HepG2 (cell line): ENCODE data around the gene OST4. TPM values are rescaled to one million over a fixed set of nuclear protein-coding genes. Genes with fewer than 3 reads are reported as not detected.

Experiments
- GLI4 ChIP-seq: sonication (generic); formaldehyde crosslinking; IDR thresholded peaks from 2 replicates; pipeline ENCODE4 v1.5.1; 2020; ENCODE audit warnings: missing genetic modification reagents, mild to moderate bottlenecking, moderate library complexity, borderline replicate concordance
- HINFP ChIP-seq: sonication (generic); formaldehyde crosslinking; IDR thresholded peaks from 2 replicates; pipeline ENCODE4 v1.4.0; 2020; ENCODE audit warnings: low read depth, mild to moderate bottlenecking, missing genetic modification reagents
- MAZ ChIP-seq, 2 experiments: sonication (generic) in 1 of 2; formaldehyde crosslinking in 1 of 2; IDR thresholded peaks; 2 replicates each; pipeline versions ENCODE4 v1.5.0 to v1.6.1; 2012 to 2020; ENCODE audit warnings: low read depth in 2 of 2, mild to moderate bottlenecking in 2 of 2, borderline replicate concordance in 1 of 2, improper control_type of control experiment in 1 of 2, low read length in 1 of 2, missing genetic modification reagents in 1 of 2, moderate library complexity in 1 of 2
- POLR2G ChIP-seq: fragments of 200-400 bp; formaldehyde crosslinking; IDR thresholded peaks from 2 replicates; pipeline ENCODE4 v1.6.1; 2018; ENCODE audit warnings: mild to moderate bottlenecking, low read depth, low read length, moderate library complexity
- RAD21 ChIP-seq: fragments of 450-650 bp; formaldehyde crosslinking; IDR thresholded peaks from 2 replicates; pipeline ENCODE4 v1.5.0; 2020; ENCODE audit warnings: mild to moderate bottlenecking
- RBFOX2 ChIP-seq: fragments of 200-400 bp; formaldehyde crosslinking; IDR thresholded peaks from 2 replicates; pipeline ENCODE4 v1.6.1; 2017; ENCODE audit warnings: low read depth, mild to moderate bottlenecking, low read length
- REST ChIP-seq, 2 experiments: IDR thresholded peaks; 2 replicates each; pipeline ENCODE4 v1.6.1; 2011 to 2012; ENCODE audit warnings: low read length in 2 of 2, borderline replicate concordance in 1 of 2, low read depth in 1 of 2, mild to moderate bottlenecking in 1 of 2, moderate library complexity in 1 of 2
- SNAPC4 ChIP-seq: sonication (generic); formaldehyde crosslinking; IDR thresholded peaks from 2 replicates; pipeline ENCODE4 v1.4.0; 2020; ENCODE audit warnings: mild to moderate bottlenecking, missing genetic modification reagents
- ZNF431 ChIP-seq: sonication (generic); formaldehyde crosslinking; IDR thresholded peaks from 2 replicates; pipeline ENCODE4 v1.9.0; 2022; ENCODE audit warnings: missing genetic modification reagents, low read depth, mild to moderate bottlenecking, borderline replicate concordance
- ZNF746 ChIP-seq: sonication (generic); formaldehyde crosslinking; IDR thresholded peaks from 2 replicates; pipeline ENCODE4 v1.8.0; 2022; ENCODE audit warnings: mild to moderate bottlenecking, missing genetic modification reagents
- ZNF766 ChIP-seq: sonication (generic); formaldehyde crosslinking; IDR thresholded peaks from 2 replicates; pipeline ENCODE4 v1.5.0; 2020; ENCODE audit warnings: missing genetic modification reagents, borderline replicate concordance
- ZNF782 ChIP-seq: sonication (generic); formaldehyde crosslinking; IDR thresholded peaks from 2 replicates; pipeline ENCODE4 v1.4.0; 2020; ENCODE audit warnings: missing genetic modification reagents, mild to moderate bottlenecking, borderline replicate concordance
- polyA plus RNA-seq, 8 experiments: library from polyadenylated mRNA; depleted of rRNA in 3 of 8; stranded (reverse) in 7 of 8; unstranded in 1 of 8; fragments of >200 nt; fragmentation: Illumina TruSeq in 4 of 8; extraction: Trizol in 4 of 8; gene quantifications; 2 replicates each; pipeline versions ENCODE4 v1.2.1 to v1.2.3, GENCODE V29; 2011 to 2016; ENCODE audit warnings: low read depth in 4 of 8, missing spikeins in 1 of 8, mixed read lengths in 1 of 8; ENCODE audit not compliant: insufficient read depth in 1 of 8
- total RNA-seq, 5 experiments: library from RNA; depleted of rRNA; stranded (reverse); fragments of >200 nt; fragmentation: Illumina TruSeq; extraction: Trizol; gene quantifications; 2 replicates each; pipeline ENCODE4 v1.2.3, GENCODE V29; 2016; ENCODE audit warnings: low read depth in 1 of 5
- TF ChIP-seq, protein P1 (sequence below): sonication (generic); formaldehyde crosslinking; IDR thresholded peaks from 2 replicates; pipeline ENCODE4 v1.5.0; 2020; ENCODE audit warnings: missing genetic modification reagents
- TF ChIP-seq, protein P2 (sequence below): fragments of 450-650 bp; IDR thresholded peaks from 2 replicates; pipeline ENCODE4 v1.6.1; 2017

OST4 gene
- total and polyA plus RNA-seq, 2 of the 13 experiments (the other 11 are each of a cell fraction or from before 2014, with no cell fraction given), result 498 to 584 TPM

- TF ChIP-seq ZNF782 (CRISPR knock-in tag) (peak; percentile 52; the same call in 1 of the 2 replicates), RAD21 (CRISPR knock-in tag) (peak; percentile 62), ZNF431 (CRISPR knock-in tag) (0 out of 2 replicates have a peak, but pooled peaks have one; percentile 1), RBFOX2 (peak; percentile 86), SNAPC4 (CRISPR knock-in tag) (no peak), HINFP (CRISPR knock-in tag) (peak; percentile 80), MAZ (IDR thresholded peaks at IDR 0.05; ENCODE audit: borderline replicate concordance, low read depth, low read length) (no peak), MAZ (CRISPR knock-in tag; IDR thresholded peaks at IDR 0.05; ENCODE audit: low read depth) (peak; percentile 32; the same call in 1 of the 2 replicates), REST (IDR thresholded peaks at IDR 0.05; ENCODE audit: borderline replicate concordance in 1 of 2, low read depth in 1 of 2, low read length in 2 of 2) (no peak), ZNF746 (CRISPR knock-in tag) (no peak; the same call in 1 of the 2 replicates), POLR2G (no peak), GLI4 (CRISPR knock-in tag) (peak; percentile 96; the same call in 1 of the 2 replicates), ZNF766 (CRISPR knock-in tag) (0 out of 2 replicates have a peak, but pooled peaks have one; percentile 22)
- TF ChIP-seq, protein P1, sequence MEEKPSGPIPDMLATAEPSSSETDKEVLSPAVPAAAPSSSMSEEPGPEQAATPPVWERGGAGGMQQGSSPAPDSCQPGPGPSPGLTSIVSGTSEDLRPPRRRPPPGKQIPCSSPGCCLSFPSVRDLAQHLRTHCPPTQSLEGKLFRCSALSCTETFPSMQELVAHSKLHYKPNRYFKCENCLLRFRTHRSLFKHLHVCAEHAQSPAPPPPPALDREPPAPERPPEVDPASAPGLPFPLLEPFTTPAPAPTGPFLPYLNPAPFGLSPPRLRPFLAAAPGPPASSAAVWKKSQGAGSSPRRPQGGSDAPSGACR (CRISPR knock-in tag), result peak; percentile 85
- TF ChIP-seq, protein P2, sequence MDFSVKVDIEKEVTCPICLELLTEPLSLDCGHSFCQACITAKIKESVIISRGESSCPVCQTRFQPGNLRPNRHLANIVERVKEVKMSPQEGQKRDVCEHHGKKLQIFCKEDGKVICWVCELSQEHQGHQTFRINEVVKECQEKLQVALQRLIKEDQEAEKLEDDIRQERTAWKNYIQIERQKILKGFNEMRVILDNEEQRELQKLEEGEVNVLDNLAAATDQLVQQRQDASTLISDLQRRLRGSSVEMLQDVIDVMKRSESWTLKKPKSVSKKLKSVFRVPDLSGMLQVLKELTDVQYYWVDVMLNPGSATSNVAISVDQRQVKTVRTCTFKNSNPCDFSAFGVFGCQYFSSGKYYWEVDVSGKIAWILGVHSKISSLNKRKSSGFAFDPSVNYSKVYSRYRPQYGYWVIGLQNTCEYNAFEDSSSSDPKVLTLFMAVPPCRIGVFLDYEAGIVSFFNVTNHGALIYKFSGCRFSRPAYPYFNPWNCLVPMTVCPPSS, result no peak
These were observed 21.8 kb downstream of the OST4 start (continued) for GRCh38 chr2:27049422-27050280.
